HCT116 (cell line): ENCODE measurements around the gene ATG2B.

Experiments used
- CBX3 ChIP-seq: IDR thresholded peaks from 2 replicates; pipeline ENCODE4 v1.6.1; 2012; ENCODE audit warnings: low read depth
- EGR1 ChIP-seq: IDR thresholded peaks from 2 replicates; pipeline ENCODE4 v1.6.1; 2012; ENCODE audit warnings: low read depth
- ZFX ChIP-seq: fragments of 450-650 bp; IDR thresholded peaks from 2 replicates; pipeline ENCODE4 v1.6.1; 2017
- TF ChIP-seq, protein P1 (sequence below), 3 experiments: fragments of 200-600 bp in 1 of 3; sonication (generic) in 1 of 3; IDR thresholded peaks in 2 of 3; conservative IDR thresholded peaks in 1 of 3; 2 replicates each; pipeline ENCODE4 v1.5.1; 2012 to 2017; ENCODE audit warnings: low read depth in 2 of 3, low read length in 2 of 3, antibody characterized with exemption in 1 of 3, borderline replicate concordance in 1 of 3, control low read depth in 1 of 3, mild to moderate bottlenecking in 1 of 3, mixed read lengths in 1 of 3, mixed run types in 1 of 3, moderate library complexity in 1 of 3; ENCODE audit not compliant: insufficient read depth in 1 of 3

DNA sequence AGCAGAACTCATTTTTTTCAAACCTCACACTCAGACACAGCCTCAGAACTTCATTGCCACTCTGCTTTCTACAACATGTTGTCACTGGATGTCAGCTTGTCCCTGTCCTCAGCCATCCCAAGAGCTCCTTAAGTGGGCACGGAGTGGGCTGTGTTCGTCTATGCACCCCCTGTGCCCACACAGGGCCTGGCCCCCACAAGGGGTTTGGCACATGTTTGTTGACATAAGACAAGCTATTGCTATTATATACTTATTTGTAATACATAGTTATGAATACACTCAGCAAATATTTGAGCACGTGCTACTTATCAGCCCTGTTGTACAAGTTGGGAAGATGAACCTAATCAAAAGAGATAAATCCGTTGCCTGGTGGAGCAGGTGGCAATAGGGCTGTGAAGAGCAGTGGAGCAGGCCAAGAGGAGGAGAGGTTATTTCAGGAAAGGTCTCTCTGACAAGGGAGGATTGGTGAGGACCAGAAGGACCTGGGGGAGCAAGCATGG, 111.4 kb downstream of the ATG2B start:
- TF ChIP-seq, protein P1, sequence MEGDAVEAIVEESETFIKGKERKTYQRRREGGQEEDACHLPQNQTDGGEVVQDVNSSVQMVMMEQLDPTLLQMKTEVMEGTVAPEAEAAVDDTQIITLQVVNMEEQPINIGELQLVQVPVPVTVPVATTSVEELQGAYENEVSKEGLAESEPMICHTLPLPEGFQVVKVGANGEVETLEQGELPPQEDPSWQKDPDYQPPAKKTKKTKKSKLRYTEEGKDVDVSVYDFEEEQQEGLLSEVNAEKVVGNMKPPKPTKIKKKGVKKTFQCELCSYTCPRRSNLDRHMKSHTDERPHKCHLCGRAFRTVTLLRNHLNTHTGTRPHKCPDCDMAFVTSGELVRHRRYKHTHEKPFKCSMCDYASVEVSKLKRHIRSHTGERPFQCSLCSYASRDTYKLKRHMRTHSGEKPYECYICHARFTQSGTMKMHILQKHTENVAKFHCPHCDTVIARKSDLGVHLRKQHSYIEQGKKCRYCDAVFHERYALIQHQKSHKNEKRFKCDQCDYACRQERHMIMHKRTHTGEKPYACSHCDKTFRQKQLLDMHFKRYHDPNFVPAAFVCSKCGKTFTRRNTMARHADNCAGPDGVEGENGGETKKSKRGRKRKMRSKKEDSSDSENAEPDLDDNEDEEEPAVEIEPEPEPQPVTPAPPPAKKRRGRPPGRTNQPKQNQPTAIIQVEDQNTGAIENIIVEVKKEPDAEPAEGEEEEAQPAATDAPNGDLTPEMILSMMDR (IDR thresholded peaks at IDR 0.05 in 2 of 3, conservative IDR thresholded peaks at IDR 0.05 in 1 of 3; ENCODE audit: borderline replicate concordance in 1 of 3, insufficient read depth in 1 of 3, low read depth in 2 of 3, low read length in 2 of 3), result no peak
- TF ChIP-seq ZFX, result no peak
- no peak for TF ChIP-seq CBX3
- no peak for TF ChIP-seq EGR1
